Left lung (tissue), 10 donors: Measurements from ENCODE around the gene DHRS9. TPM values are rescaled to one million over a fixed set of nuclear protein-coding genes. Genes with fewer than 3 reads are reported as not detected.

Source experiments
- ATAC-seq: fragments of 200-7000 bp; cut with Tn5 transposase; one replicate; pipeline ENCODE4 v1.9.1; 2020; ENCODE audit warnings: moderate library complexity
- DNase-seq, 4 donors: peaks; one replicate each; pipeline ENCODE4 v3.0.0-alpha.2; 2013 to 2020
- H3K27ac ChIP-seq, 2 donors: fragments of 200-600 bp; sonication (generic) in 1 of 2; one replicate each; pipeline versions ENCODE4 v1.5.0 to v1.8.0; 2020 to 2021
- H3K27me3 ChIP-seq, 2 donors: fragments of 200-600 bp; sonication (generic) in 1 of 2; one replicate each; pipeline versions ENCODE4 v1.5.0 to v1.8.0; 2020 to 2021
- H3K36me3 ChIP-seq, 2 donors: fragments of 200-600 bp; sonication (generic) in 1 of 2; one replicate each; pipeline versions ENCODE4 v1.5.0 to v1.8.0; 2020 to 2021
- H3K4me1 ChIP-seq, 2 donors: fragments of 200-600 bp; one replicate each; pipeline ENCODE4 v1.8.0; 2021
- H3K4me3 ChIP-seq, 2 donors: fragments of 200-600 bp; sonication (generic) in 1 of 2; one replicate each; pipeline versions ENCODE4 v1.5.0 to v1.8.0; 2020 to 2021; ENCODE audit warnings: mild to moderate bottlenecking in 1 of 2
- H3K9me3 ChIP-seq, 2 donors: fragments of 200-600 bp; sonication (generic) in 1 of 2; one replicate each; pipeline versions ENCODE4 v1.5.0 to v1.8.0; 2020 to 2021
- intact Hi-C, 2 donors: fragments of 100-400 bp; cut with DNase I; formaldehyde crosslinking; loops; one replicate each; pipeline versions ENCODE4 v1.11.2 to v1.14.2; 2022
- polyA plus RNA-seq, 6 donors: library from polyadenylated mRNA; unstranded; fragments of 120-200 nt; gene quantifications; one replicate each; pipeline ENCODE4 v1.2.1, GENCODE V29; 2013; ENCODE audit not compliant: insufficient read length in 6 of 6
- total RNA-seq, 2 donors: library from RNA; stranded (reverse); fragmentation: NEBNext Ultra II Directional; extraction: Animal tissue kit (Norgen Biotek cat#: 25700); gene quantifications; one replicate each; pipeline ENCODE4 v1.2.1, GENCODE V29; 2021
- TF ChIP-seq, protein P1 (sequence below), 2 donors: fragments of 200-600 bp; sonication (generic) in 1 of 2; IDR thresholded peaks; one replicate each; pipeline versions ENCODE4 v1.5.0 to v1.8.0; 2021; ENCODE audit warnings: antibody characterized with exemption in 2 of 2
- donor health status: DM: no; HTN: yes; CAD: no.
- donor health status: DM: no; HTN: no; CAD: no.

DHRS9 gene
- total and polyA plus RNA-seq, 8 donors, result 0.34 to 8.5 (median 0.68) TPM

DNA sequence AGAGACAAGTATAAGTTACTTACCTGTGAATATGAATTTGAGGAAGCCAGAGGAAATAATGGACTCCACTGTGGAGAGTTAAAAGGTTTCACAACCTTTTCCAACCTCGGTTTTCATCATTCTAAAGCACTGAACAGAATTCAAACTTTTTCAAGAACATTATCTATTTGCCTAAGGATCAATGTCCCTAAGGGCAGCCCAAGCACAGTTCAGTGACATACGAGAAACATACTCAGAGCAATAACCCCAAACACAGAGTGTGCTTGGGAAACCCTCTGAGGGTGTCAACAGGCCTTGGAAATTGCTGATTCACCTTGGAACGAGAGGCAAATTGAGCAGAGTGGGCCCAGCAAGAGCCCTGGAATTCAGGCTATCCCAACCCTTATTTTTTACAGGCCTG lies 38.2 kb upstream of the DHRS9 start, which contains the start of gene ABCB11:
Gene ABCB11, minus strand, starts transcription at position 123 of the 400 bp plus-strand sequence. CDS start 13,199 bp downstream, outside the sequence.
- H3K27me3 ChIP-seq, result no peaks in the 10 kb centered on the region
- no peak within 1 kb of the TSS for H3K27ac ChIP-seq
- DNase-seq (no peak), ATAC-seq (no peak)
- H3K4me1 ChIP-seq, result no peaks in the 10 kb centered on the region
- no peak within 1 kb of the TSS for H3K4me3 ChIP-seq
- no peaks in the 10 kb centered on the region for H3K9me3 ChIP-seq
- intact Hi-C loops, result no loop called here
- TF ChIP-seq, protein P1, sequence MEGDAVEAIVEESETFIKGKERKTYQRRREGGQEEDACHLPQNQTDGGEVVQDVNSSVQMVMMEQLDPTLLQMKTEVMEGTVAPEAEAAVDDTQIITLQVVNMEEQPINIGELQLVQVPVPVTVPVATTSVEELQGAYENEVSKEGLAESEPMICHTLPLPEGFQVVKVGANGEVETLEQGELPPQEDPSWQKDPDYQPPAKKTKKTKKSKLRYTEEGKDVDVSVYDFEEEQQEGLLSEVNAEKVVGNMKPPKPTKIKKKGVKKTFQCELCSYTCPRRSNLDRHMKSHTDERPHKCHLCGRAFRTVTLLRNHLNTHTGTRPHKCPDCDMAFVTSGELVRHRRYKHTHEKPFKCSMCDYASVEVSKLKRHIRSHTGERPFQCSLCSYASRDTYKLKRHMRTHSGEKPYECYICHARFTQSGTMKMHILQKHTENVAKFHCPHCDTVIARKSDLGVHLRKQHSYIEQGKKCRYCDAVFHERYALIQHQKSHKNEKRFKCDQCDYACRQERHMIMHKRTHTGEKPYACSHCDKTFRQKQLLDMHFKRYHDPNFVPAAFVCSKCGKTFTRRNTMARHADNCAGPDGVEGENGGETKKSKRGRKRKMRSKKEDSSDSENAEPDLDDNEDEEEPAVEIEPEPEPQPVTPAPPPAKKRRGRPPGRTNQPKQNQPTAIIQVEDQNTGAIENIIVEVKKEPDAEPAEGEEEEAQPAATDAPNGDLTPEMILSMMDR (IDR thresholded peaks at IDR 0.05), result no peak
- H3K36me3 ChIP-seq, result no peaks in the 10 kb centered on the region

DNA sequence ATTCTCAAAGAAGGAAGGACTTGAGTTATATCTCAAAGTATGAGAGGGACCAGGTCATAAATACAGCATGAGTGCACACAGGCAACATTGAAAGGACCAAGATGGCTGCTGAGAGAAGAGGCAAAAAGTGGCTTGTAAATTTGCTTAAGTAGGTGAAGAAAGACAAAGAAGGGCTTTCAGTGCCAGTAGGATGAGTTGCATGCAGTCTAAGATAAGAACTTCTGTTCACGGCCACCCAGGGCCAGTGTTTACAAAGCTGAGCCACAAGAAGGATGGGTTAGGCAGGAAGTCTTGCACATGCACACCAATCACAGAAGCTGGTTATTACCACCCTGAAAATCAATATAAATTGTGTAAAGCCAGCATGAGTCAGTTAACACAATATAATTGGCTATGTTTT lies 35.1 kb upstream of the DHRS9 start:
- Histone ChIP-seq H3K4me1 (peaks cover 0 to 16% of the 10 kb centered on the region in 2 donors), H3K36me3 (no peaks in the 10 kb centered on the region), H3K9me3 (no peaks in the 10 kb centered on the region), H3K27me3 (no peaks in the 10 kb centered on the region), H3K27ac (no peak overlapping the region), H3K4me3 (no peak overlapping the region)
- TF ChIP-seq, protein P1 (IDR thresholded peaks at IDR 0.05), result no peak
- ATAC-seq (no peak), DNase-seq (no peak)
- intact Hi-C loops, result no loop called here

DNA sequence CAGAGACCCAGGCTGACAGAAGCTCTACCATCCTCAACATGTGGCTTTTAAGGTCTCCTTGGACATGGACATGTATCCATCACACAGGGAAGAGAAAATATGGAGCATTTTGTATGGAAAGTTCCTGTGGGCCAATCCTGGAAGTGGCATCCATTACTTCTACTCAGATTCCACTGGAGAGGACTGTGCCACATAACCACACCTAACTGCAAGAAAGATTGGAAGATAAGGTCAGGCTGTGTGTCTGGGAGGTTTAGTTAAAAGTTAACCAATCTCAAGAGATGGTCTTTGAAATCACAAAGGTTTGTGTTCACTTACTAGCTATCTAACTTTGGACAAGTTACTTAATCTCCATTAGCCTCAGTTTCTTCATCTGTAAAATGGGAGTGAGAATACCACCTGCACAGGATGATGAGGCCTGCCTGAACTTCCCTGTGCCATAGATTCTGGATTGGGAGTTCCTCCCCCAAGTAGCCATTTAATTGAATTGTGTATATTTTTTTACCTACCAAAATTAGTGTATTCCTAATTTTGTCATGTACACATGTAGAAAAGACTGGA lies 34.3 kb upstream of the DHRS9 start:
- H3K9me3 ChIP-seq, result no peaks in the 10 kb centered on the region

DNA sequence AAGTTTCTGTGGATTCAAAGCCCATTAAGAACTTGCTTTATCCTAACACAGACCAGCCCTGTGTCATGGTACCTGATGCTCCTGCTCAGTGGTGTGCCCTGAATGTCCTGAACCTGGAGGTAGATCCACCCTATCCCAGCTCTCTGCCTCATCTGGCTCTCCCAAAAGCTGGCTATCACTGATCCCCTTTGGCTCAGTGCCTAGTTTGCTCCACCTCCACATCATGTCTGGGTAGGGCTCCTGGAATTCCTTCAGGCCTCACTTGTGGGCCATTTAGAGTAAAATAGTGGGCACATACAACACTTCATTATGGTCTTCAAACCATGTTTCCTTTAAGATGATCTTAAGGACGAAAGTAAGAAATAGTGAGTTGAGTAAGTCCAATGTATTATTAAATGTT lies 33.5 kb upstream of the DHRS9 start:
- peaks cover 0 to 20% of the 10 kb centered on the region in 2 donors for H3K4me1 ChIP-seq
- no peaks in the 10 kb centered on the region for H3K36me3 ChIP-seq
- no peak overlapping the region for H3K27ac ChIP-seq
- H3K27me3 ChIP-seq, result no peaks in the 10 kb centered on the region
- ATAC-seq (no peak), DNase-seq (no peak)
- no peaks in the 10 kb centered on the region for H3K9me3 ChIP-seq
- intact Hi-C loops, result no loop called here
- TF ChIP-seq, protein P1 (IDR thresholded peaks at IDR 0.05), result no peak
- H3K4me3 ChIP-seq, result no peak overlapping the region

More for the DNA sequence above, 34.3 kb upstream of the DHRS9 start:
- Histone ChIP-seq H3K27ac (no peak overlapping the region), H3K4me3 (no peak overlapping the region), H3K4me1 (peaks cover 0 to 20% of the 10 kb centered on the region in 2 donors), H3K27me3 (no peaks in the 10 kb centered on the region), H3K36me3 (no peaks in the 10 kb centered on the region)
- TF ChIP-seq, protein P1 (IDR thresholded peaks at IDR 0.05), result no peak
- intact Hi-C loops, result no loop called here
- DNase-seq, result no peak
- ATAC-seq, result no peak

DNA sequence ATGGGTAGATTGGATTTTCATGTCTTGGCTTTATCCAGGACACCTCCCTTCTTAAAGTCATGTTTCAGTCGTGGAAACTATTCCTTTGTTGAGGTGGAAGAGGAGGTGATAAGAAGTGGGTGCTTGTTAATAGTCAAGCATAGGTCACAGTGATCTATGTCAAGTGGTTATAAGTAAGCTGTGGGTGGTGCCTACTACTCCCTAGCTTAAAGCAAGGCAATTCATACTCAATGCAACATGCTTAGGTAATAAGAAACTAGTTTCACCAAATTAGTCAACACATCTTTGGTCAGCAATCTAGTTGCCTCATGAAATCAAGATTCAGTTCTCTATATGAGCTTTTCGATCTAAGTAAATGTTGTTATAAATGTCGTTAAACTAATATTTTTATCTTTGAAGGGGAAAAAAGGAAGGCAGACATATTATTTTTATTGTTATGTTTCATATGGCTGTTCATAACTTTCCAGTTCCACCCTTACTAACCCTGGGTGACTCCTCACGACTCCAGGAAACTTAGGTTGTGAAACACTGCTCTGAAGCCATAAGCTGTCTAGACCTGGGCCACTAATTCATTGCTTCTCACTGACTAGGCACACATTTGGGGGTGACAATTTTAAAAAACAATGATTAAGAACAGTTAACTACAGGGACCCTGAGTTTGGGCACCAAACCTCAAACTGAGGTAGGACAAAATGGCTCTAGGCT lies 32.5 kb upstream of the DHRS9 start:
- H3K9me3 ChIP-seq, result peaks cover 0 to 1% of the 10 kb centered on the region in 2 donors
- H3K27me3 ChIP-seq, result no peaks in the 10 kb centered on the region
- peak overlapping the region in 1 of 2 donors; percentile 61 for H3K27ac ChIP-seq
- no peak for DNase-seq
- TF ChIP-seq, protein P1 (IDR thresholded peaks at IDR 0.05), result no peak
- intact Hi-C loops, result no loop called here
- H3K4me3 ChIP-seq, result no peak overlapping the region
- peak; percentile 73 for ATAC-seq
- no peaks in the 10 kb centered on the region for H3K36me3 ChIP-seq
- peaks cover 0 to 20% of the 10 kb centered on the region in 2 donors for H3K4me1 ChIP-seq
